Astrocyte (in vitro differentiated cells and primary cell): ENCODE results near the gene DOK5. TPM values are rescaled to one million over a fixed set of nuclear protein-coding genes. Genes with fewer than 3 reads are reported as not detected.

Experiments
- DNase-seq: peaks from one replicate; pipeline ENCODE4 v3.0.0-alpha.2; 2010; ENCODE audit warnings: low read depth
- FAIRE-seq: peaks from 2 replicates; lab custom pipeline; 2011; peaks lifted over from hg19 to GRCh38; lab: Jason Lieb, UNC
- H2AFZ ChIP-seq: 2 replicates; pipeline ENCODE4 v1.6.0; 2012; ENCODE audit warnings: low read depth, low read length, inconsistent platforms
- H3K27ac ChIP-seq: 2 replicates; pipeline ENCODE4 v1.5.1; 2011; ENCODE audit warnings: low read depth, low read length, inconsistent platforms
- H3K27me3 ChIP-seq: 2 replicates; pipeline ENCODE4 v1.6.0; 2011; ENCODE audit warnings: low read length, inconsistent platforms; ENCODE audit not compliant: insufficient read depth
- H3K36me3 ChIP-seq: 2 replicates; pipeline ENCODE4 v1.5.1; 2011; ENCODE audit warnings: low read length, inconsistent platforms; ENCODE audit not compliant: insufficient read depth
- H3K4me1 ChIP-seq: 2 replicates; pipeline ENCODE4 v1.5.1; 2011; ENCODE audit warnings: low read length, inconsistent platforms; ENCODE audit not compliant: insufficient read depth
- H3K4me2 ChIP-seq: 2 replicates; pipeline ENCODE4 v1.6.0; 2012; ENCODE audit warnings: low read length, inconsistent platforms
- H3K4me3 ChIP-seq: 2 replicates; pipeline ENCODE4 v1.5.1; 2011; ENCODE audit warnings: low read depth, mild to moderate bottlenecking, low read length, inconsistent platforms; ENCODE audit not compliant: insufficient read depth
- H3K79me2 ChIP-seq: 2 replicates; pipeline ENCODE4 v1.6.0; 2012; ENCODE audit warnings: mild to moderate bottlenecking, low read length, inconsistent platforms; ENCODE audit not compliant: insufficient read depth
- H3K9ac ChIP-seq: 2 replicates; pipeline ENCODE4 v1.6.0; 2012; ENCODE audit warnings: mild to moderate bottlenecking, low read length, inconsistent platforms
- H3K9me3 ChIP-seq: 2 replicates; pipeline ENCODE4 v1.5.1; 2012; ENCODE audit warnings: low read depth, mild to moderate bottlenecking, low read length, inconsistent platforms; ENCODE audit not compliant: insufficient read depth
- H4K20me1 ChIP-seq: 2 replicates; pipeline ENCODE4 v1.6.0; 2012; ENCODE audit warnings: low read length, inconsistent platforms; ENCODE audit not compliant: insufficient read depth
- H3K27ac Mint-ChIP-seq: one replicate; pipeline ENCODE4 v1.8.0; 2021; ENCODE audit warnings: mild to moderate bottlenecking, mixed read lengths; ENCODE audit not compliant: unreplicated experiment
- H3K27me3 Mint-ChIP-seq: one replicate; pipeline ENCODE4 v1.8.0; 2021; ENCODE audit warnings: low read depth, mixed read lengths; ENCODE audit not compliant: unreplicated experiment
- H3K36me3 Mint-ChIP-seq: one replicate; pipeline ENCODE4 v1.8.0; 2021; ENCODE audit warnings: low read depth, mixed read lengths; ENCODE audit not compliant: unreplicated experiment
- H3K4me1 Mint-ChIP-seq: one replicate; pipeline ENCODE4 v1.8.0; 2021; ENCODE audit warnings: low read depth, mixed read lengths; ENCODE audit not compliant: unreplicated experiment
- H3K4me3 Mint-ChIP-seq: one replicate; pipeline ENCODE4 v1.8.0; 2021; ENCODE audit warnings: mild to moderate bottlenecking, moderate library complexity, mixed read lengths; ENCODE audit not compliant: unreplicated experiment
- H3K9me3 Mint-ChIP-seq: one replicate; pipeline ENCODE4 v1.8.0; 2021; ENCODE audit warnings: mild to moderate bottlenecking, mixed read lengths; ENCODE audit not compliant: unreplicated experiment
- CTCF ChIP-seq: IDR thresholded peaks from 2 replicates; pipeline ENCODE4 v1.5.1; 2011; ENCODE audit warnings: low read depth, mild to moderate bottlenecking, inconsistent platforms, low read length, moderate library complexity; ENCODE audit not compliant: insufficient read depth
- EZH2 ChIP-seq: IDR thresholded peaks from 2 replicates; pipeline ENCODE4 v1.6.1; 2012; ENCODE audit warnings: mild to moderate bottlenecking, low read length, inconsistent platforms; ENCODE audit not compliant: insufficient read depth
- total RNA-seq: library from RNA; stranded (reverse); gene quantifications from 2 replicates; pipeline ENCODE4 v1.2.1, GENCODE V29; 2021

The DOK5 gene
- total RNA-seq, 1 donor from 2014 or later, result 1.2 TPM

- no peak for FAIRE-seq
- no peaks in the 10 kb centered on the region for H3K4me1 Mint-ChIP-seq
- Histone ChIP-seq H3K27ac (no peak overlapping the region), H3K4me1 (peaks cover 3% of the 10 kb centered on the region), H3K9me3 (no peaks in the 10 kb centered on the region), H4K20me1 (no peaks in the 10 kb centered on the region), H3K9ac (no peak overlapping the region), H3K4me3 (no peak overlapping the region), H3K36me3 (no peaks in the 10 kb centered on the region), H3K27me3 (no peaks in the 10 kb centered on the region), H2AFZ (no peak overlapping the region), H3K79me2 (no peaks in the 10 kb centered on the region), H3K4me2 (no peak overlapping the region)
- H3K27me3 Mint-ChIP-seq, result peaks cover 5% of the 10 kb centered on the region
- H3K36me3 Mint-ChIP-seq, result no peaks in the 10 kb centered on the region
- no peaks in the 10 kb centered on the region for H3K9me3 Mint-ChIP-seq
- peak; percentile 53 for DNase-seq
- no peak overlapping the region for H3K27ac Mint-ChIP-seq
- H3K4me3 Mint-ChIP-seq, result no peak overlapping the region
- TF ChIP-seq EZH2 (no peak), CTCF (peak; percentile 90)
These were observed 174.1 kb downstream of the DOK5 start for GRCh38 chr20:54649511-54649962.

GRCh38 chr20:54650052-54650719 lies 174.8 kb downstream of the DOK5 start:
- FAIRE-seq, result peak; percentile 41
- Histone ChIP-seq H3K79me2 (no peaks in the 10 kb centered on the region), H3K36me3 (no peaks in the 10 kb centered on the region), H3K9me3 (no peaks in the 10 kb centered on the region), H3K4me1 (peaks cover 3% of the 10 kb centered on the region), H3K4me2 (no peak overlapping the region), H4K20me1 (no peaks in the 10 kb centered on the region), H3K27me3 (no peaks in the 10 kb centered on the region), H3K27ac (no peak overlapping the region), H2AFZ (no peak overlapping the region), H3K9ac (no peak overlapping the region), H3K4me3 (no peak overlapping the region)
- H3K27ac Mint-ChIP-seq, result no peak overlapping the region
- no peaks in the 10 kb centered on the region for H3K4me1 Mint-ChIP-seq
- H3K9me3 Mint-ChIP-seq, result no peaks in the 10 kb centered on the region
- peaks cover 5% of the 10 kb centered on the region for H3K27me3 Mint-ChIP-seq
- TF ChIP-seq EZH2 (no peak), CTCF (no peak)
- no peak overlapping the region for H3K4me3 Mint-ChIP-seq
- peak; percentile 30 for DNase-seq
- no peaks in the 10 kb centered on the region for H3K36me3 Mint-ChIP-seq

GRCh38 chr20:54651252-54651651 lies 175.9 kb downstream of the DOK5 start:
- Histone ChIP-seq H3K79me2 (no peaks in the 10 kb centered on the region), H3K4me3 (no peak overlapping the region), H3K9ac (no peak overlapping the region), H3K4me2 (no peak overlapping the region), H4K20me1 (no peaks in the 10 kb centered on the region), H3K4me1 (peaks cover 3% of the 10 kb centered on the region), H2AFZ (no peak overlapping the region), H3K9me3 (no peaks in the 10 kb centered on the region), H3K27me3 (no peaks in the 10 kb centered on the region), H3K36me3 (no peaks in the 10 kb centered on the region), H3K27ac (no peak overlapping the region)
- Mint-ChIP-seq H3K4me1 (no peaks in the 10 kb centered on the region), H3K9me3 (no peaks in the 10 kb centered on the region), H3K27ac (no peak overlapping the region), H3K36me3 (no peaks in the 10 kb centered on the region), H3K4me3 (no peak overlapping the region), H3K27me3 (peaks cover 5% of the 10 kb centered on the region)
- no peak for TF ChIP-seq CTCF
- TF ChIP-seq EZH2, result no peak
- DNase-seq (no peak), FAIRE-seq (no peak)
